Liver (tissue), 9 donors: ENCODE measurements around the gene STK38L. TPM values are rescaled to one million over a fixed set of nuclear protein-coding genes. Genes with fewer than 3 reads are reported as not detected.

Source experiments
- DNase-seq: peaks from one replicate; pipeline ENCODE4 v3.0.0-alpha.2; 2017; ENCODE audit warnings: low spot score
- H3K27ac ChIP-seq, 2 donors: one replicate each; pipeline ENCODE4 v1.7.0; 2013; ENCODE audit warnings: inconsistent platforms in 2 of 2, low read length in 2 of 2, control low read depth in 1 of 2, low read depth in 1 of 2, mild to moderate bottlenecking in 1 of 2
- H3K27me3 ChIP-seq, 4 donors: one replicate each; pipeline versions ENCODE4 v1.6.1 to v1.7.0; 2013; ENCODE audit warnings: low read length in 3 of 4, inconsistent platforms in 1 of 4, mild to moderate bottlenecking in 1 of 4, moderate library complexity in 1 of 4; ENCODE audit not compliant: control insufficient read depth in 4 of 4, insufficient read depth in 4 of 4
- H3K36me3 ChIP-seq, 4 donors: one replicate each; pipeline versions ENCODE4 v1.6.1 to v1.7.0; 2013; ENCODE audit warnings: low read length in 3 of 4, mild to moderate bottlenecking in 3 of 4, low read depth in 1 of 4, moderate library complexity in 1 of 4; ENCODE audit not compliant: control insufficient read depth in 4 of 4, insufficient read depth in 3 of 4
- H3K4me1 ChIP-seq, 4 donors: one replicate each; pipeline versions ENCODE4 v1.6.1 to v1.7.0; 2013; ENCODE audit warnings: low read length in 3 of 4, mild to moderate bottlenecking in 3 of 4, moderate library complexity in 1 of 4; ENCODE audit not compliant: control insufficient read depth in 4 of 4, insufficient read depth in 4 of 4
- H3K4me3 ChIP-seq, 3 donors: one replicate each; pipeline versions ENCODE4 v1.6.1 to v1.7.0; 2013; ENCODE audit warnings: low read length in 3 of 3, control low read depth in 1 of 3, low read depth in 1 of 3, mild to moderate bottlenecking in 1 of 3
- H3K9ac ChIP-seq, 2 donors: one replicate each; pipeline ENCODE4 v1.7.0; 2013; ENCODE audit warnings: low read length in 2 of 2, mild to moderate bottlenecking in 2 of 2, moderate library complexity in 2 of 2, control low read depth in 1 of 2, low read depth in 1 of 2
- H3K9me3 ChIP-seq, 4 donors: one replicate each; pipeline versions ENCODE4 v1.6.1 to v1.7.0; 2013; ENCODE audit warnings: low read length in 3 of 4; ENCODE audit not compliant: control insufficient read depth in 4 of 4
- EGR1 ChIP-seq, 2 donors: IDR thresholded peaks; 2 replicates each; pipeline ENCODE4 v1.6.1; 2016 to 2018; ENCODE audit warnings: antibody characterized with exemption in 2 of 2, low read depth in 2 of 2
- GABPA ChIP-seq, 2 donors: IDR thresholded peaks in 1 of 2; conservative IDR thresholded peaks in 1 of 2; 2 replicates each; pipeline ENCODE4 v1.6.1; 2016; ENCODE audit warnings: antibody characterized with exemption in 2 of 2, mild to moderate bottlenecking in 1 of 2, moderate library complexity in 1 of 2
- HNF4A ChIP-seq, 2 donors: conservative IDR thresholded peaks; 2 replicates each; pipeline ENCODE4 v1.6.1; 2016; ENCODE audit warnings: antibody characterized with exemption in 2 of 2, mild to moderate bottlenecking in 2 of 2
- HNF4G ChIP-seq: IDR thresholded peaks from 2 replicates; pipeline ENCODE4 v1.6.1; 2016; ENCODE audit warnings: antibody characterized with exemption
- RXRA ChIP-seq, 2 donors: IDR thresholded peaks; 2 replicates each; pipeline ENCODE4 v1.6.1; 2017 to 2018; ENCODE audit warnings: antibody characterized with exemption in 2 of 2, mild to moderate bottlenecking in 1 of 2
- TAF1 ChIP-seq: conservative IDR thresholded peaks from 2 replicates; pipeline ENCODE4 v1.6.1; 2016; ENCODE audit warnings: antibody characterized with exemption, mild to moderate bottlenecking
- YY1 ChIP-seq: IDR thresholded peaks from 2 replicates; pipeline ENCODE4 v1.6.1; 2016; ENCODE audit warnings: antibody characterized with exemption, mild to moderate bottlenecking
- WGBS: extraction: QIAGEN DNeasy Blood & Tissue Kit; methylation state at CpG from one replicate; pipeline ENCODE4 v1.1.7; 2013; 5-methylcytosine and 5-hydroxymethylcytosine counted together
- polyA plus RNA-seq, 2 donors: library from polyadenylated mRNA; stranded (reverse) in 1 of 2; unstranded in 1 of 2; fragments of 200-250 nt in 1 of 2; fragments of >200 nt in 1 of 2; fragmentation: Nextera tagmentation in 1 of 2; extraction: Ambion mirVana in 1 of 2; gene quantifications; one replicate each; pipeline versions ENCODE4 v1.2.1 to v1.2.3, GENCODE V29; 2013 to 2015
- total RNA-seq, 2 donors: library from RNA; depleted of rRNA; stranded (reverse); fragments of >200 nt; gene quantifications; one replicate each; pipeline ENCODE4 v1.2.3, GENCODE V29; 2014
- TF ChIP-seq, protein P1 (sequence below): IDR thresholded peaks from 2 replicates; pipeline ENCODE4 v1.6.1; 2016; ENCODE audit warnings: antibody characterized with exemption
- TF ChIP-seq, protein P2 (sequence below): IDR thresholded peaks from 2 replicates; pipeline ENCODE4 v1.6.1; 2016; ENCODE audit warnings: antibody characterized with exemption
- TF ChIP-seq, protein P3 (sequence below): fragments of 150-350 bp; IDR thresholded peaks from 2 replicates; pipeline ENCODE4 v1.5.1; 2017; ENCODE audit warnings: improper control_type of control experiment, low read depth, low read length; ENCODE audit not compliant: missing input control
- donor health status: healthy.
- donor health status: healthy.
- donor health status: healthy.
- donor health status: healthy.
- donor health status: healthy.

STK38L gene
- total and polyA plus RNA-seq, 4 donors: 2.8 to 8.6 (median 6.6) TPM

DNA sequence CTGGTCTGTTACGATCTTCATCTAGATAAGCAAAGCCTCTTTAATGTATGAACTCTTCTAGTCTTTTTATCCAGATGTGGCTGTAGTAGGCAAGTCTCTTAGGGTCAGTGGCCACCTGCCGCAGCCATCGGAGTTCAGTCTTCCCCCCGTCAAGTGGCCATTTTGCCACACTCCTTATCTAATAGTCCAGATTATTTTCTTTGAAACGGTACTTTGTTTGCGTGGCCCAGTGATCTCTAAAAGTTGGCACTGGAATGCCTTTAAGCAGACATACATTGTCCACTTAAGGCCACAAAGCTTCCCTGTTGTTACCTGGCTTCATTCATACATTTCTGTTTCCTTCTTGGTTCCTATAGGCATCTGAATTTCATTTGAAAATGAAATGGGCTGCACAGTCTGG, 52.6 kb downstream of the STK38L start:
- peaks cover 1 to 12% (median 4%) of the 10 kb centered on the region in 4 donors for H3K4me1 ChIP-seq
- peaks cover 2 to 5% (median 2%) of the 10 kb centered on the region in 4 donors for H3K36me3 ChIP-seq
- no peak overlapping the region for H3K27ac ChIP-seq
- no peak for TF ChIP-seq YY1
- no peaks in the 10 kb centered on the region for H3K9me3 ChIP-seq
- H3K27me3 ChIP-seq: no peaks in the 10 kb centered on the region
- no peak for DNase-seq
- no peak overlapping the region for H3K9ac ChIP-seq
- H3K4me3 ChIP-seq: no peak overlapping the region
- 82% methylated on average over 6 of the region's 6 CpGs for WGBS

DNA sequence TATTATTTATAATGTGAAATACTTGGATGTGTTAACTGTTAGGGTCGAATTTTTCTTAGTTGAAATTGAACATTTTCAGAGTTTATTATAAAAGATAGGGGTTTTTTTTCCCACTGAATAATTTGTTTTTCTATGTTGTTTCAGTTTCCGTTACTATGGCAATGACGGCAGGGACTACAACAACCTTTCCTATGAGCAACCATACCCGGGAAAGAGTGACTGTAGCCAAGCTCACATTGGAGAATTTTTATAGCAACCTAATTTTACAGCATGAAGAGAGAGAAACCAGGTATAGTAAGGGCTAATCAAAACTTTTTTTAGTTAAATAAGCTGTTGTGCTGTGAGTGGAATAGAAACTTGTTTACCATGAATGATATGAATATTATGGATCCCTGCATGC, 53.5 kb downstream of the STK38L start:
- 92% methylated on average over 4 of the region's 4 CpGs for WGBS
- no peak for DNase-seq
- Histone ChIP-seq H3K36me3 (peaks cover 2 to 5% (median 3%) of the 10 kb centered on the region in 4 donors), H3K9ac (no peak overlapping the region), H3K27ac (no peak overlapping the region), H3K4me1 (peaks cover 1 to 10% (median 4%) of the 10 kb centered on the region in 4 donors), H3K27me3 (no peaks in the 10 kb centered on the region), H3K4me3 (no peak overlapping the region), H3K9me3 (no peaks in the 10 kb centered on the region)
- TF ChIP-seq EGR1 (IDR thresholded peaks at IDR 0.05; ENCODE audit: low read depth in 2 of 2): no peak
- no peak for TF ChIP-seq HNF4G
- TF ChIP-seq, protein P1, sequence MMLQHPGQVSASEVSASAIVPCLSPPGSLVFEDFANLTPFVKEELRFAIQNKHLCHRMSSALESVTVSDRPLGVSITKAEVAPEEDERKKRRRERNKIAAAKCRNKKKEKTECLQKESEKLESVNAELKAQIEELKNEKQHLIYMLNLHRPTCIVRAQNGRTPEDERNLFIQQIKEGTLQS: no peak
- no peak for TF ChIP-seq TAF1
- no peak for TF ChIP-seq GABPA (IDR thresholded peaks at IDR 0.05 in 1 of 2, conservative IDR thresholded peaks at IDR 0.05 in 1 of 2)
- no peak for TF ChIP-seq RXRA (IDR thresholded peaks at IDR 0.05)

DNA sequence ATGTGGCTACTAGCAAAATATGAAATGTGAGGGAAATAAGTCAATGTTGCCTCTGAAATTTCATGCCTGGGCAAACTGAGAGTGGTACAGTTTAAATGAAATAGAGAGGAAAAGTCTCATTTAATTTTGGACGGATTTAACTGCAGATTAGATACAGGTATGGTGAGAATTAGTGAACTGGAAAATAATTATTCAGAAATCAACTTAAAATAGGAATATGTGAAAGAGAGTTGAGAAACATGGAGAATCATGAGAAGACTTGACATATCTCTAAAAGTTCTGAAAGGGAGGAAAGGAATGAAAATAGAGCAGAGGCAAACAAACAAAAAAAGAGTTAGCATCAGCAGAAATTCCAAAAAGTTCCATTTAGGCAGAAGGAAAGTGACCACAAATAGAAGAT, 55.0 kb downstream of the STK38L start:
- H3K4me1 ChIP-seq: peaks cover 0 to 12% (median 9%) of the 10 kb centered on the region in 4 donors
- no peak overlapping the region for H3K27ac ChIP-seq
- H3K4me3 ChIP-seq: no peak overlapping the region
- no peak for TF ChIP-seq HNF4A (conservative IDR thresholded peaks at IDR 0.05)
- H3K9me3 ChIP-seq: no peaks in the 10 kb centered on the region
- no peak overlapping the region for H3K9ac ChIP-seq
- DNase-seq: no peak
- H3K27me3 ChIP-seq: no peaks in the 10 kb centered on the region
- H3K36me3 ChIP-seq: peaks cover 2 to 6% (median 3%) of the 10 kb centered on the region in 4 donors
- WGBS: 96% methylated on average over 1 of the region's 1 CpG

DNA sequence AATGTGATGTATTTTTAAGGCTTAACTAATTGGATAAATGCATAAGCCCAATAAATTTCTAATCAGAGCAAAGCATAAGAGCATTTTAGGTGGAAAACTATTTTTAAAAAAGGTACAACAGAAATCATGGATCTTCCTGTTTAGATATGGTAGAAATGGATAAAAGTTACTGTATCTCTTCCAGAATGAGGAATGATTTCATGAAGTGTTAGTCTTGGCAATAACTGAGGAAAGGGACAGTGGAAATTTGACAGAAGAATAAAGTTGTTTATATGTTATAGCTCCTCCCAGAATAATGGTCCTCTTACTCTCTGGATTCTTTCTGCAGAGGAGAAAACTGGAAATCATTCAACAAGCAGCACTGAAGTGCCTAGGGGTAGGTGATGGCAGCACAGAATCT, 56.1 kb downstream of the STK38L start:
- no peaks in the 10 kb centered on the region for H3K27me3 ChIP-seq
- TF ChIP-seq HNF4G: no peak
- no peak for TF ChIP-seq YY1
- TF ChIP-seq GABPA (IDR thresholded peaks at IDR 0.05 in 1 of 2, conservative IDR thresholded peaks at IDR 0.05 in 1 of 2): no peak
- no peak for TF ChIP-seq HNF4A (conservative IDR thresholded peaks at IDR 0.05)
- TF ChIP-seq, protein P2, sequence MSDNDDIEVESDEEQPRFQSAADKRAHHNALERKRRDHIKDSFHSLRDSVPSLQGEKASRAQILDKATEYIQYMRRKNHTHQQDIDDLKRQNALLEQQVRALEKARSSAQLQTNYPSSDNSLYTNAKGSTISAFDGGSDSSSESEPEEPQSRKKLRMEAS: no peak
- TF ChIP-seq, protein P3, sequence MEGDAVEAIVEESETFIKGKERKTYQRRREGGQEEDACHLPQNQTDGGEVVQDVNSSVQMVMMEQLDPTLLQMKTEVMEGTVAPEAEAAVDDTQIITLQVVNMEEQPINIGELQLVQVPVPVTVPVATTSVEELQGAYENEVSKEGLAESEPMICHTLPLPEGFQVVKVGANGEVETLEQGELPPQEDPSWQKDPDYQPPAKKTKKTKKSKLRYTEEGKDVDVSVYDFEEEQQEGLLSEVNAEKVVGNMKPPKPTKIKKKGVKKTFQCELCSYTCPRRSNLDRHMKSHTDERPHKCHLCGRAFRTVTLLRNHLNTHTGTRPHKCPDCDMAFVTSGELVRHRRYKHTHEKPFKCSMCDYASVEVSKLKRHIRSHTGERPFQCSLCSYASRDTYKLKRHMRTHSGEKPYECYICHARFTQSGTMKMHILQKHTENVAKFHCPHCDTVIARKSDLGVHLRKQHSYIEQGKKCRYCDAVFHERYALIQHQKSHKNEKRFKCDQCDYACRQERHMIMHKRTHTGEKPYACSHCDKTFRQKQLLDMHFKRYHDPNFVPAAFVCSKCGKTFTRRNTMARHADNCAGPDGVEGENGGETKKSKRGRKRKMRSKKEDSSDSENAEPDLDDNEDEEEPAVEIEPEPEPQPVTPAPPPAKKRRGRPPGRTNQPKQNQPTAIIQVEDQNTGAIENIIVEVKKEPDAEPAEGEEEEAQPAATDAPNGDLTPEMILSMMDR: no peak
- TF ChIP-seq RXRA (IDR thresholded peaks at IDR 0.05): no peak
- TF ChIP-seq TAF1: no peak

More for the DNA sequence above, 56.1 kb downstream of the STK38L start:
- Histone ChIP-seq H3K9ac (no peak overlapping the region), H3K36me3 (peaks cover 2 to 6% (median 3%) of the 10 kb centered on the region in 4 donors), H3K4me1 (peaks cover 0 to 15% (median 9%) of the 10 kb centered on the region in 4 donors), H3K4me3 (no peak overlapping the region), H3K9me3 (no peaks in the 10 kb centered on the region), H3K27ac (no peak overlapping the region)
- no peak for DNase-seq
